Measurements from ENCODE around the gene RPS2. TPM values are rescaled to one million over a fixed set of nuclear protein-coding genes. Genes with fewer than 3 reads are reported as not detected.

RPS2 gene
- total RNA-seq, 2 experiments from 2014 or later: 2,364 to 2,405 TPM

DNA sequence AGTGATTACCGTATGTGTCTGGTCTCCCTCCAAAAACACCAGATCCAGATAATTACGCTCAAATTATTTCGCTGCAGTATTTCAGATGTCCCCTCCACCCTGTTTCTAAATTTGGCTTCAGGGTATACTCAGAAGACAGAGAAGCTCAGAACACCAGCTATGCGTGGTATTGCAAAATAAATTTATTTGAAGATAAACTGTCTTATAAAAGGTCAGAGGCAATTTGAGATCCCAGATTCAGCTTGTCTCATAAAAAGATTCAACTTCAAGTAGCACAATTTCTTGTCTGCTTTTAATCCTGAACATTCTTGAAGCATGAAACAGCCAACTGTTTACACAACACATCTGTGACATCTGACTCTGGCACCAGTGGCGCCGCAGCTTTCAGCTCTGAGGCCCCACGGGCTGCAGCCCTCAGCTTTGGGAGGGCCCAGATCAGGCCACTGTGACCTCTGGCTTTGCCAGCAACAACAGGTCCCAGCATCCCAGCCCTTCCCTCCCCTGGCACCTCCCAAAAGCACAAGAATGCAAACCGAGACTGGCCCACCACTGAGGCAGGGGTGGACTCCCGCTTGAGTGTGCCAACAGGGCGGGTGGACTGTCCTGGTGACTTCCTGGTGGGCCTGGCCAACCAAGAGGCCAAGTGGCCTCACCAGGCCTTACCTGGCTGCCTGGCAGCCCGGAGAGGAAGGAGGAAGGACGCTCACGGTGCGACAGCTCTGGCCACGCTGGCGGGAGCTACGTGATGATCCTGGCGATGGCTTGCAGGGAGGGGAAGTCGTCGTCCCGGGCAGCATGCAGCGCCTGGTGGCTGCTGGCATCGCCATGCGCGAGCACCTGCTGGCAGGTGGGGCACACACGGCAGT, 33.1 kb upstream of the RPS2 start:
- H3K4me1 Mint-ChIP-seq: peaks cover 11% of the 10 kb centered on the region
- POLR2A ChIA-PET: interaction anchor here (1.0 to 1.1 kb wide), 2 partner anchors 10 to 157 kb away, joined by 3 read pairs; no protein-coding TSS in a partner anchor
- no peak for DNase-seq
- no peaks in the 10 kb centered on the region for H3K27me3 Mint-ChIP-seq
- no peak overlapping the region for H3K4me3 Mint-ChIP-seq
- no peak overlapping the region for H3K27ac Mint-ChIP-seq
- no peaks in the 10 kb centered on the region for H3K9me3 Mint-ChIP-seq
- CTCF ChIA-PET: interaction anchor here (1.1 kb wide), 1 partner anchor 25 kb away, joined by 4 read pairs; no protein-coding TSS in a partner anchor
- H3K36me3 Mint-ChIP-seq (ENCODE audit: low read depth): peaks cover 34% of the 10 kb centered on the region

DNA sequence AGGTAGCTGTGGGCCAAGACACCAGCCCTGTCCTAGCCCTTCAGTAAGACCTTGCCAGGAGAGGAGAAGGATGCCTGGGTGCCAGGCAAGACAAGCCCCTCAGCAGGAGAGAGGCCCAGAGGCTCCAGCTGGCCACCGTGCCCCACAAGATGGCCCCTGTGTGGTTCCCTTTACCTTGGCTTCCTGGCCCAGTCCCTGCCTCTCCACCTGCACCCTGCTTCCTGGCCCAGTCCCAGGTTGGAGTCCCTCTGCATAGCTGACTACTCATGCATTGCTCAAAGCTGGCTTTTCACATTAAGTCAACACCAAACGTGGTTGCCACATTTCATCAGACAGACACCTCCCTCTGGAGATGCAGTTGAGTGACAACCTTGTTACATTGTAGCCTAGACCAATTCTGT, 29.1 kb upstream of the RPS2 start:
- ChIA-PET POLR2A (interaction anchor here (4.6 to 5.6 kb wide), 4 partner anchors 11 to 161 kb away, joined by 16 to 56 read pairs (median 24); partner anchors contain the start of genes RPS2, TBL3 and TRAF7), CTCF (interaction anchor here (3.8 kb wide), 1 partner anchor 11 kb away, joined by 36 read pairs; no protein-coding TSS in a partner anchor)
- H3K4me1 Mint-ChIP-seq: peaks cover 34% of the 10 kb centered on the region
- H3K27me3 Mint-ChIP-seq: peaks cover 8% of the 10 kb centered on the region
- no peaks in the 10 kb centered on the region for H3K9me3 Mint-ChIP-seq
- peaks cover 19% of the 10 kb centered on the region for H3K36me3 Mint-ChIP-seq (ENCODE audit: low read depth)
- no peak for DNase-seq
- H3K4me3 Mint-ChIP-seq: no peak overlapping the region
- H3K27ac Mint-ChIP-seq: no peak overlapping the region

DNA sequence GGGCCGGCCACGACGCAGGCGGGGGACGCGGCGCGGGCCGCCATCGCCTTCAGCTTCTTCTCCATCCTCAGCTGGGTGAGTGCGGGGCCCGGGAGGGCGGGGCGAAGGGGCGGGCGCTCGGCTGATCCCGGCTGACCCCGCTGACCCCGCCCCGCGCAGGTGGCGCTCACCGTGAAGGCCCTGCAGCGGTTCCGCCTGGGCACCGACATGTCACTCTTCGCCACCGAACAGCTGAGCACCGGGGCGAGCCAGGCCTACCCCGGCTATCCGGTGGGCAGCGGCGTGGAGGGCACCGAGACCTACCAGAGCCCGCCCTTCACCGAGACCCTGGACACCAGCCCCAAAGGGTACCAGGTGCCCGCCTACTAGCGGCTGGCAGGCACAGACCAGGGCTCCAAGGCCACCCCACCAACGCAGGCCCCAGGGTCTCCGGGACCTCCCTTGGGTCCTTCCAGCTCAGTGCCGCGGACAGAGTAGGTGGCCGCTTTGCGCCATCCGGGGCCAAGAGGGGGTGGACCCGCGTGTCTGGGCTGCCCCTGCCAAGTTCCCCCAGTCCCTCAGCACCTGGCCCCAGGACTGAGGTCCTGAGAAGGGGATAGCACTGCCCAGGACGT, 28.2 kb upstream of the RPS2 start:
- Mint-ChIP-seq H3K27me3 (peaks cover 14% of the 10 kb centered on the region), H3K4me3 (no peak overlapping the region), H3K4me1 (peaks cover 37% of the 10 kb centered on the region), H3K9me3 (no peaks in the 10 kb centered on the region), H3K27ac (no peak overlapping the region), H3K36me3 (ENCODE audit: low read depth) (peaks cover 16% of the 10 kb centered on the region)
- CTCF ChIA-PET: interaction anchor here (1.5 to 3.8 kb wide), 2 partner anchors 12 to 163 kb away, joined by 3 to 36 read pairs; partner anchors contain the start of gene TRAF7
- no peak for DNase-seq
- POLR2A ChIA-PET: interaction anchor here (1.0 to 5.6 kb wide), 8 partner anchors 9 to 162 kb away, joined by 3 to 56 read pairs (median 16); partner anchors contain the start of genes GFER, NOXO1, RPS2 and TBL3

DNA sequence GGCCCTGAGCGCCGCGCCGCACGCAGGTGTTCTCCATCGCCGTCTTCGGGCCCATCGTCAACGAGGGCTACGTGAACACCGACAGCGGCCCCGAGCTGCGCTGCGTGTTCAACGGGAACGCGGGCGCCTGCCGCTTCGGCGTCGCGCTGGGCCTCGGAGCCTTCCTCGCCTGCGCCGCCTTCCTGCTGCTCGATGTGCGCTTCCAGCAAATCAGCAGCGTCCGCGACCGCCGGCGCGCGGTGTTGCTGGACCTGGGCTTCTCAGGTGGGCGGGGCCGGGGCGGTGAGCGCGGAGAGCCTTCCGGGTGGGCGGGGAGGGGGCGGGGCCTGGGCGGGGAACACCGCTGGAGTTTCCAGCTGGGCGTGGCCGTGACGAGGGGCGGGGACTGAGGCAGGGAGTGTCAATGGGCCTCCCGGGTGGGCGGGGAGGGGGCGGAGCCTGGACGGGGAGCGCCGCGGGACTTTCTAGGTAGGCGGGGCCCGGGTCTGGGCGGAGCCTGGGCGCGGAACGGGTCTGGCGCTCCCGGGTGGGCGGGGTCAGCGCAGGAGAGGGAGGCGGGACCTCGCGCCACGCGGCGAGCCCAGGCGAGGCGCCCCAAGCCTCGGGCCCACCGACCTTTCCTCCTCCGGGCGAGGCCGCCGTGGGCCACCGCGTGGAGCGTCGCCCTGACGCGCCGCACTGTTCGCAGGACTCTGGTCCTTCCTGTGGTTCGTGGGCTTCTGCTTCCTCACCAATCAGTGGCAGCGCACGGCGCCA, 27.5 kb upstream of the RPS2 start:
- peak; percentile 98 for DNase-seq
- CTCF ChIA-PET: interaction anchor here (1.5 to 3.8 kb wide), 2 partner anchors 12 to 163 kb away, joined by 3 to 36 read pairs; partner anchors contain the start of gene TRAF7
- Mint-ChIP-seq H3K4me3 (peak overlapping the region; percentile 73), H3K27me3 (peaks cover 14% of the 10 kb centered on the region), H3K27ac (peak overlapping the region; percentile 35), H3K4me1 (peaks cover 37% of the 10 kb centered on the region), H3K9me3 (no peaks in the 10 kb centered on the region), H3K36me3 (ENCODE audit: low read depth) (peaks cover 12% of the 10 kb centered on the region)
- POLR2A ChIA-PET: interaction anchor here (1.0 to 5.6 kb wide), 9 partner anchors 8 to 222 kb away, joined by 3 to 56 read pairs (median 15); partner anchors contain the start of genes GFER, NOXO1, PGP and RPS2

DNA sequence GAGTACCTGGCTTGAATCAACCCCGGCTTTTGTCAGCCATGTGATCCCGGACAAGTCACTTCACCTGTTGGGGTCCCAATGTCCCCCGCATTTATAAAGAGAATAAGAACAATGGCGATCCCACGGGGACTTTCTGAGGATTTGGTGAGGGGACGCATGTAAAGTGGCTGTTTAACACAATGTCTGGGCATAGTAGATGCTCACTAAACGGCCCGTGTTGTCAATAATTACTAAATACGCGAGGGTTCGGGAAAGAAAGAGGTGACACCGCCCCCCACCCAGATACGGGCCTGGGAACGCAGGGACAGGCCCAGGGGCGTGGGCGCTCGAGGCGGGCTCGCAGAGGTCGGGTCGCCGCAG, 26.9 kb upstream of the RPS2 start:
- ChIA-PET CTCF (interaction anchor here (1.5 to 3.8 kb wide), 2 partner anchors 13 to 164 kb away, joined by 3 to 36 read pairs; partner anchors contain the start of gene TRAF7), POLR2A (interaction anchor here (1.0 to 5.6 kb wide), 9 partner anchors 8 to 223 kb away, joined by 3 to 56 read pairs (median 15); partner anchors contain the start of genes GFER, NOXO1, PGP and RPS2)
- H3K27ac Mint-ChIP-seq: peak overlapping the region; percentile 71
- H3K36me3 Mint-ChIP-seq (ENCODE audit: low read depth): peaks cover 14% of the 10 kb centered on the region
- peaks cover 37% of the 10 kb centered on the region for H3K4me1 Mint-ChIP-seq
- H3K9me3 Mint-ChIP-seq: no peaks in the 10 kb centered on the region
- no peak for DNase-seq
- peaks cover 14% of the 10 kb centered on the region for H3K27me3 Mint-ChIP-seq
- H3K4me3 Mint-ChIP-seq: peak overlapping the region; percentile 73

DNA sequence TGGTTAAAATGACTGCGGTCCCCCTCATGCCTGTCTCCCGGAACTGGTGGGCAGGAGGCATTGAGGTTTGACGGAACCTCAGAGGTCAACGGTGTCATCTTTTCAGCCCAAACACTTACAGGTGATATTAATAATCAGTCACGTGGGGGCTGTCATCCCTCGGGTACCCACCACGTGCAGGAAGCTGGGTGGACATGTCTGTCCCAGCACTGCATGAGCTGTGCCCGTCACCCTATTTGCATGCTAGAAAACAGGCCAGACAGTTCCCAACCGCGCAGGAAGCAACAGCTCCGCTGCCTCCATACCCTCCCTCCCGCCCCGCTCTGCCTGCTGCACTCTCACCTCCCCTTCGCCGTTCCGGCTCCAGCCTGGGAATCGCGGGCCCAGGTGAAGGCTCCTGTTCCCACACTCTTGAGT, 26.5 kb upstream of the RPS2 start:
- Mint-ChIP-seq H3K27ac (peak overlapping the region; percentile 71), H3K9me3 (no peaks in the 10 kb centered on the region), H3K4me3 (peak overlapping the region; percentile 73), H3K4me1 (peaks cover 37% of the 10 kb centered on the region), H3K36me3 (ENCODE audit: low read depth) (peaks cover 18% of the 10 kb centered on the region), H3K27me3 (peaks cover 14% of the 10 kb centered on the region)
- CTCF ChIA-PET: interaction anchor here (1.5 to 3.8 kb wide), 2 partner anchors 13 to 164 kb away, joined by 3 to 36 read pairs; partner anchors contain the start of gene TRAF7
- POLR2A ChIA-PET: interaction anchor here (1.0 to 5.6 kb wide), 8 partner anchors 9 to 223 kb away, joined by 3 to 56 read pairs (median 16); partner anchors contain the start of genes PGP, RPS2, TBL3 and TRAF7
- peak; percentile 67 for DNase-seq

DNA sequence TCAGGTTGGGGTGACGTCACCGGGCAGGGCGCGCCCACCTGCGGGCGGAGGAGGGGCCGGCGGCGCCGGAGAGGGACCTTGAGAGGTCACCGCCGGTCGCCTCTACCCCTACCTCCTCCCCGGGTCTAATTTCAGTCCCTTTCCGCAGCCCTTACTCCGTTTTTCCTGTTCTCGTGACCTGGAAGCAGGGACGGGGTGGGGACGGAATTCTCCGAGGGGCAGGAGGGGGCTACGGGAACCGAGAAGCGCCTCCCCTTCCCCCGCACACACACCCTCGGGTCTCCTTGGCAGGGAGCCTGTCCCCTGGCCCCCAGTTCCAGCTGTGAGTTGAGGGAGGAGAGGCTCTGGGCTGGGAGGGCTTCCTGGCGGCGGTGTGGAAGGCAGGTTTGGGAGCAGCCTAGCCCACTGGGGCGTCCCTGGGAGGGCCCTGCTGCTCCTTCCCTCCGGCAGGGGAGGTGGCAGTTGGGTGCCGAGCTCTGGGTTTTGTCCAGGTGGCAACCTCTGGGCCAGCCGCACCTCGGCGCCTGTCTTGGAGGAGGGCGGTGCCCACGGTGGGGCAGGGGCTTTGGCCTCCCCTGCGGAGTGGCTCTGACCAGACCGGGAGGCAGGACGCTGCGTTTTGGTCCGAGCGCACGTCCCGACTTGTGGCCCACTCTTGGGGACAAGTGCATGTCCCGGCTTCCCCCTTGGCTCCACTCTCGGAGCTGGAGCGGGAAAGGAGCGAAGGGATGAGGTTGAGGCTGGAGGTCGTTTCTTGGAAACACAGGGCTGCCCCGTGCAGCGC, 25.9 kb upstream of the RPS2 start:
- H3K9me3 Mint-ChIP-seq: no peaks in the 10 kb centered on the region
- ChIA-PET POLR2A (interaction anchor here (1.0 to 5.6 kb wide), 8 partner anchors 9 to 224 kb away, joined by 3 to 56 read pairs (median 16); partner anchors contain the start of genes PGP, RPS2, TBL3 and TRAF7), CTCF (interaction anchor here (0.6 to 3.8 kb wide), 2 partner anchors 14 to 24 kb away, joined by 4 to 36 read pairs; no protein-coding TSS in a partner anchor)
- peak; percentile 61 for DNase-seq
- peaks cover 14% of the 10 kb centered on the region for H3K27me3 Mint-ChIP-seq
- H3K27ac Mint-ChIP-seq: peak overlapping the region; percentile 71
- H3K36me3 Mint-ChIP-seq (ENCODE audit: low read depth): peaks cover 16% of the 10 kb centered on the region
- peak overlapping the region; percentile 73 for H3K4me3 Mint-ChIP-seq
- H3K4me1 Mint-ChIP-seq: peaks cover 37% of the 10 kb centered on the region

DNA sequence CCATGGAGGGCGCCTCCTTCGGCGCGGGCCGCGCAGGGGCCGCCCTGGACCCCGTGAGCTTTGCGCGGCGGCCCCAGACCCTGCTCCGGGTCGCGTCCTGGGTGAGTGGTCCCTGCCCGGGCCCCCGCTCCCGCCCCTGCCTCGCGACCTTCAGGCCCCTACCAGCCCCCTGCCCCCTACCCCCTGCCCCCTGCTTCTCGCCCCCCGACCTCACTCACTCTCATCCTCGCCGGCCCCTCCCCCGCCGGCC, 25.4 kb upstream of the RPS2 start:
- peaks cover 13% of the 10 kb centered on the region for H3K36me3 Mint-ChIP-seq (ENCODE audit: low read depth)
- no peak for DNase-seq
- ChIA-PET CTCF (interaction anchor here (0.6 kb wide), 1 partner anchor 25 kb away, joined by 4 read pairs; no protein-coding TSS in a partner anchor), POLR2A (interaction anchor here (1.0 to 5.6 kb wide), 7 partner anchors 10 to 165 kb away, joined by 3 to 56 read pairs (median 16); partner anchors contain the start of genes RPS2, TBL3, TRAF7 and ZNF598)
- H3K27ac Mint-ChIP-seq: no peak overlapping the region
- H3K4me1 Mint-ChIP-seq: peaks cover 41% of the 10 kb centered on the region
- H3K9me3 Mint-ChIP-seq: no peaks in the 10 kb centered on the region
- H3K27me3 Mint-ChIP-seq: peaks cover 14% of the 10 kb centered on the region
- no peak overlapping the region for H3K4me3 Mint-ChIP-seq

DNA sequence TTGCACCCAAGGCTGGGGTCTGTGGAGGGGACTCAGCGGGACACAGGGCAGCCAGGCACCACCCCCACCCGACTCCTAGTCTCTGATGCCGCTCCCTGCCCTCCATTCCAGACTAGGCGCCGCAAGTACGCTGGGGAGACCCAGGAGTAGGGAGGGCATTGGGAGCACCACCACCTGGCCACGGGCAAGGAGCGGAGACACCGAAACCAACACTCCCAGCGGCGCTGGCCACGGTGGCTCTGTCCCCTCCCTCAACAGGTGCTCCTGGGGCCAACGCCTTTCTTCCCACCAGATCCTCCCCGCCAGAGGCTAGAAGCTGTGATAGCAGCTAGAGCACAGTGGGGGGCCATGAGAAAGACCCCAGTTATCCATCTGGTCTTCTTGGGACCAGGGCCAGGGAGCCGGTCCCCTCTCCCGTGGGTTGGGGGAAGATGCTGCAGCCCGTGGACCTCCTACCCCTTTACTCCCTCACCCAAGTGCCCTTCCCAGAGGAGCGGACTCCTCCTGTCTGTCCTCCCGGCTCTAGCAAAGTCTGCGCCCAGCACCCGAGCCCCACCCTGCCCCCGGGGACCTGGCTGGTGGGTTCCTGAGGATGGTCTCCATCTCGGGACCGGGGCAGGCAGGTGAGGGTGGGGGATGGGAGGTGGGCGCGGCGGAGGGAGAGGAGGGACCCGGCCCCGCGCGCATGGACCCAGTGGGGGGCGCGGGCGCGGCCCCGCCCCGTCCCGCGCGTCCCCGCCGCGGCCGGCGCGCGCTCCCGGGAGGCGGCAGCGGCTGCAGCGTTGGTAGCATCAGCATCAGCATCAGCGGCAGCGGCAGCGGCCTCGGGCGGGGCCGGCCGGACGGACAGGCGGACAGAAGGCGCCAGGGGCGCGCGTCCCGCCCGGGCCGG, 24.8 kb upstream of the RPS2 start, which contains the start of gene SYNGR3:
TSS of gene SYNGR3 (plus strand) at position 762 of the 892 bp plus-strand sequence. CDS start 133 bp downstream, outside the sequence.
- POLR2A ChIA-PET: interaction anchor here (1.1 to 5.2 kb wide), 5 partner anchors 9 to 26 kb away, joined by 3 to 56 read pairs (median 15); partner anchors contain the start of genes RPS2, TBL3 and ZNF598
- Mint-ChIP-seq H3K36me3 (ENCODE audit: low read depth) (peaks cover 13% of the 10 kb centered on the region), H3K27me3 (peaks cover 14% of the 10 kb centered on the region), H3K27ac (no peak within 1 kb of the TSS), H3K4me1 (peaks cover 46% of the 10 kb centered on the region), H3K4me3 (peak within 1 kb of the TSS; percentile 73), H3K9me3 (no peaks in the 10 kb centered on the region)
- DNase-seq: no peak
- CTCF ChIA-PET: no interaction called here

DNA sequence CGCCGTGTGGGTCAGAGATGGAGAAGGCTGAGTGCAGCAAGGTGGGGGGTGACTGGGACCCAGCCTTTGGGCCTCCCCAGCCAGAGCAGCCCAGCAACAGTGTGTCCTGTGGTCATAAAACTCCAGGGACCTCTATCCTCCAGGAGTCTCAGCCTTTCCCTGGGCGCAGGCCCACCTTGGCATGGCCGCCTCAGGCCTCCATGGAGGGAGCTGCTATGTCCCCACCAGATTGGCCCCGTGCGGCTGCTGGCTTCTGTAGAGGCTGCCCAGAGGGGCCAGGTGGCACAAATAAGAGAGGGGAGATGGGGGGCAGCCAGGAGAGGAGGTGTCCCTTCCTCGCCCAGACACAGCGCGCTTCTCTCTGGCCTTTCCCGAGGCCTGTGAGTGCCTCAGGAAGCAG, 22.6 kb upstream of the RPS2 start:
- DNase-seq: no peak
- Mint-ChIP-seq H3K9me3 (no peaks in the 10 kb centered on the region), H3K27ac (no peak overlapping the region), H3K4me1 (peaks cover 44% of the 10 kb centered on the region), H3K4me3 (no peak overlapping the region), H3K36me3 (ENCODE audit: low read depth) (peaks cover 13% of the 10 kb centered on the region), H3K27me3 (peaks cover 25% of the 10 kb centered on the region)
- CTCF ChIA-PET: no interaction called here
- POLR2A ChIA-PET: interaction anchor here (1.9 to 12.7 kb wide), 3 partner anchors 15 to 23 kb away, joined by 5 to 149 read pairs (median 47); partner anchors contain the start of genes NDUFB10, RNF151, RPS2 and TBL3

All from activated CD4-positive, alpha-beta memory T cell treated with anti-CD3 and anti-CD28 coated beads, Interleukin-2, amount 10 ng/mL, durations not matched to agents 7 days and 5 days (primary cell).